Measurements from ENCODE around the gene CNPY1.

GRCh38 chr7:155465761-155466141 lies 80.6 kb downstream of the CNPY1 start:
- TF ChIP-seq POLR2A (IDR thresholded peaks at IDR 0.05) (no peak), CTCF (IDR thresholded peaks at IDR 0.05) (no peak), EP300 (IDR thresholded peaks at IDR 0.05) (no peak), POLR2AphosphoS5 (IDR thresholded peaks at IDR 0.05) (no peak)
